ENCODE results near the gene CCDC87. TPM values are rescaled to one million over a fixed set of nuclear protein-coding genes. Genes with fewer than 3 reads are reported as not detected.

CCDC87 gene
- total and polyA plus RNA-seq, 2 of the 8 experiments (the other 6 are each of a cell fraction or from before 2014, with no cell fraction given): 0.32 to 0.99 TPM

GRCh38 chr11:66592457-66593302 lies at the start of gene CCDC87, which contains the start of gene CCS (continued):
- TF ChIP-seq NANOG (IDR thresholded peaks at IDR 0.05; ENCODE audit: insufficient read depth, low read depth, low read length, poor library complexity, severe bottlenecking): no peak
- TF ChIP-seq RXRA (IDR thresholded peaks at IDR 0.05; ENCODE audit: insufficient read depth, low read depth, low read length): 0 out of 2 replicates have a peak, but pooled peaks have one; percentile 8
- TF ChIP-seq USF2 (IDR thresholded peaks at IDR 0.05; ENCODE audit: low read length): peak; percentile 6; the same call in 1 of the 2 replicates
- no peak for TF ChIP-seq EZH2 (IDR thresholded peaks at IDR 0.05; ENCODE audit: low read depth, low read length, severe bottlenecking)
- no peak for TF ChIP-seq SUZ12 (IDR thresholded peaks at IDR 0.05; ENCODE audit: low read length)
- TF ChIP-seq ASH2L (IDR thresholded peaks at IDR 0.05; ENCODE audit: low read length): peak; percentile 59
- peak in 1 of 2 experiments; percentile 83; a peak in 2 of 4 replicates for TF ChIP-seq HDAC2 (IDR thresholded peaks at IDR 0.05; ENCODE audit: borderline replicate concordance in 1 of 2, low read depth in 2 of 2, low read length in 2 of 2)
- peak; percentile 91 to 99 (median 91) for TF ChIP-seq CTCF (IDR thresholded peaks at IDR 0.05; ENCODE audit: control extremely low read depth in 1 of 3, insufficient read depth in 1 of 3, low read depth in 1 of 3, low read length in 3 of 3)
- peak; percentile 93 for TF ChIP-seq MAX (IDR thresholded peaks at IDR 0.05)
- TF ChIP-seq CBX8 (IDR thresholded peaks at IDR 0.05; ENCODE audit: borderline replicate concordance, low read depth, low read length): no peak
- TF ChIP-seq SP4 (IDR thresholded peaks at IDR 0.05; ENCODE audit: low read length): no peak
- TF ChIP-seq EP300 (IDR thresholded peaks at IDR 0.05; ENCODE audit: borderline replicate concordance in 1 of 2, low read depth in 2 of 2, low read length in 2 of 2): 0 out of 3 replicates have a peak, but pooled peaks of 1 of the 2 experiments have one; percentile 14
- TF ChIP-seq SIRT6 (IDR thresholded peaks at IDR 0.05; ENCODE audit: low read length): no peak
- peak; percentile 72 for TF ChIP-seq KDM4A (IDR thresholded peaks at IDR 0.05; ENCODE audit: low read depth, low read length, severe bottlenecking)
- peak; percentile 85; the same call in 1 of the 2 replicates for TF ChIP-seq TCF12 (IDR thresholded peaks at IDR 0.05; ENCODE audit: low read depth, low read length)
- peak; percentile 42 to 79; a peak in 2 of 3 replicates for TF ChIP-seq POLR2A (IDR thresholded peaks at IDR 0.05; ENCODE audit: control extremely low read depth in 1 of 2, low read depth in 2 of 2, low read length in 2 of 2)
- TF ChIP-seq CHD1 (IDR thresholded peaks at IDR 0.05; ENCODE audit: low read depth, low read length): no peak
- TF ChIP-seq CTBP2 (IDR thresholded peaks at IDR 0.05; ENCODE audit: borderline replicate concordance, insufficient read depth, insufficient read length, low read length): no peak
